ENCODE data around the gene OGN.

OGN gene

GRCh38 chr9:92349771-92350739 lies 54.3 kb downstream of the OGN start:
- in situ Hi-C loops (cut with MboI; ENCODE audit: low sequenced_read_pairs): no loop called here

- in situ Hi-C loops (cut with MboI; ENCODE audit: low sequenced_read_pairs): no loop called here
These were observed 58.8 kb downstream of the OGN start for GRCh38 chr9:92345582-92345981.

DNA sequence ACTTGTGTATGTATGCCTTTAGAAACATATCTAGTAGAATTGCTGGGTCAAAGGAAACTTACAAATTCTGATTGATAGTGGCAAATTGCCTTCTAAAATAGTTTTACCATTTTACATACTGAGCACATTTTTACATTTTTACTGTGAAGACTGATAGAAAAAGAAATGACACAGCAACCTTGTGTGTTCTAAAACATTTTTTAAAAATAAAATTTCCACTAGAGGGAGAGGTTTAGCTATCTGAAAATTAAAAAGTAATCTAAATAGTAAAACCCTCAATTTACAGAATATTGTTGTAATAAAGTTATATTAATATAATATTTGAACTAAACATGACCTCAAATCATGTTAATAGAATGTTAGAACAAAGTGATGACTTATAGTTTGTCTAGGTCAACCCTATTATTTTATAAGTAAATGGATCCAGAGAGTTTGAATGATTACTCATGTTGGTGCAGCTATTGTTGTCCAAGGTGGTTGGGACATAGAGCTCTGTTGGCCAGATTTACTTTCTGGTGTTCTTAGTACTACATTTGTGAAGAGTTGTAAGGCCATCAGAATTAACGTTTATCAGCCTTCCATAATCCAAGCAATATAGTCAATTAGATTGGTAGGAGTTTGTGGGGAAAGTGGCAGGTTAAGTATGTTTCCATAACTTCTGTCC lies 61.4 kb downstream of the OGN start:
- in situ Hi-C loops (cut with MboI; ENCODE audit: low sequenced_read_pairs): no loop called here

GRCh38 chr9:92341578-92341977 lies 62.8 kb downstream of the OGN start:
- in situ Hi-C loops (cut with MboI; ENCODE audit: low sequenced_read_pairs): no loop called here

DNA sequence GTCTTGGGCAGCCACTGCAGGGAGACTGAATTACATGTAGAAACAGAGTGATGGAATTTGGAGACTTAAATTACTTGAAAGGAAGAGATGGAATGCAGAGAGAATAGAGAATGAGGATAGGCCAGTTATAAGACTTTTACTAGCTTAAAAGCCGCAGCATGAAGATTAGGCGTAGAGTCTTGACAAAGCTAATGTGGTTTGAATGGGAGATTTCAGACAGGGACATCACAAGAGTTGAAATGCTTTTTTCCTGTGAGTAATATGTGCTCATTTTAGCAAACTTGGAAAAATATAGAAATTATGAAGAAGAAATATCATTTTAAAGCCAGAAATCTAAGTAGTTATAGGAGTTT lies 71.1 kb downstream of the OGN start:
- in situ Hi-C loops (cut with MboI; ENCODE audit: low sequenced_read_pairs): no loop called here

Measured in HL-60/S4 treated with phorbol 12-myristate 13-acetate at 8.2 ng/mL for 4 days and 3 days (cell line).